ENCODE results near the gene EXOC3L1. TPM values are rescaled to one million over a fixed set of nuclear protein-coding genes. Genes with fewer than 3 reads are reported as not detected.

EXOC3L1 gene
- total and polyA plus RNA-seq, 2 of the 13 experiments (the other 11 are each of a cell fraction or from before 2014, with no cell fraction given) = 0.12 TPM; not detected in 1

DNA sequence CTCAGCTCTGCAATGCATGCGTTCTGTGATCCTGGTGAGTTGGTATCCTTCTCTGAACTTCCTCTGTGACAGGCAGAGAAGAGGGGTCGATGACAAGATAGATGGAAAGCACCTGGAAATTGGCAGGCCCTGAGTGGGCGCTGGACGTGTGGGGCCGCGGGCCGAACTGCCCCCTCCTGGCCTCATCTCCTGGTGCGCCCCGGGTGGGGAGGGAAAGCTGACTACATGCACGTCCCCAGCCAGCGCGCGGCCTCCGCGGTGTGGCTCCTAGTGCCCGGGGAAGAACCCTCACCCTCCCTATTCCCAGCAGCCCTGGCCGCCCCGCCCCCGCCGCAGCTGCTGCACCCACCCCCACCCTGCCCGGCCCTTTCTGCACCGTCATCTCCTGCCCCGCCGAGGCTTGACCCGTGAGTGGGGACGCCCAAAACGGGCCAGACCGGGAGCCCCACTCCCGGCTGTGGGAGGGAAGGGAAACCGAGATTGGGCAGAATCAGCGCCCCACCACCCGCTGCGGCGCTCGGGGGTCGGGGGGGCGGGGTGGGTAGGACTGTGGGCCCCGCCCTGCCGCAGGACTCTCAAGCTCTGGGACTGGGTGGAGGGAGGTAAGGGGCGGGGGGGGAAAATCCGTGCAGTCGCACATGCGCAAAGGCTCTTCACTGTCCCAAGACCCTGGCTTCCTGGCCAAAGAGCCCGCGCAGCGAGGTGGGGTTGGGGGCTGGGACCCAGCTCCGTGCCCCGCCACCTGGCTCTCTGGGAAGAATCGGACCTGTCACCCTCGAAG is 19.6 kb downstream of the EXOC3L1 start, which contains the start of gene NOL3 (continued):
- TF ChIP-seq, protein P1, sequence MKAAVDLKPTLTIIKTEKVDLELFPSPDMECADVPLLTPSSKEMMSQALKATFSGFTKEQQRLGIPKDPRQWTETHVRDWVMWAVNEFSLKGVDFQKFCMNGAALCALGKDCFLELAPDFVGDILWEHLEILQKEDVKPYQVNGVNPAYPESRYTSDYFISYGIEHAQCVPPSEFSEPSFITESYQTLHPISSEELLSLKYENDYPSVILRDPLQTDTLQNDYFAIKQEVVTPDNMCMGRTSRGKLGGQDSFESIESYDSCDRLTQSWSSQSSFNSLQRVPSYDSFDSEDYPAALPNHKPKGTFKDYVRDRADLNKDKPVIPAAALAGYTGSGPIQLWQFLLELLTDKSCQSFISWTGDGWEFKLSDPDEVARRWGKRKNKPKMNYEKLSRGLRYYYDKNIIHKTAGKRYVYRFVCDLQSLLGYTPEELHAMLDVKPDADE (CRISPR knock-in tag; IDR thresholded peaks at IDR 0.05) = no peak
- TF ChIP-seq RAD51 (IDR thresholded peaks at IDR 0.05; ENCODE audit: borderline replicate concordance) (no peak), FOXP1 (IDR thresholded peaks at IDR 0.05) (no peak), FOXP1 (CRISPR knock-in tag; IDR thresholded peaks at IDR 0.05) (no peak), ZNF496 (CRISPR knock-in tag; IDR thresholded peaks at IDR 0.05; ENCODE audit: insufficient replicate concordance) (no peak), ZNF652 (CRISPR knock-in tag; IDR thresholded peaks at IDR 0.05; ENCODE audit: borderline replicate concordance, low read depth) (0 out of 2 replicates have a peak, but pooled peaks have one; percentile 18), HOXA5 (CRISPR knock-in tag; IDR thresholded peaks at IDR 0.05) (no peak), BHLHE40 (IDR thresholded peaks at IDR 0.05; ENCODE audit: low read length) (no peak), HNRNPK (IDR thresholded peaks at IDR 0.05; ENCODE audit: low read depth, low read length, poor library complexity, severe bottlenecking) (peak; percentile 51), ZNF75D (CRISPR knock-in tag; IDR thresholded peaks at IDR 0.05; ENCODE audit: borderline replicate concordance) (no peak), DPF2 (CRISPR knock-in tag; IDR thresholded peaks at IDR 0.05; ENCODE audit: borderline replicate concordance, low read depth) (0 out of 2 replicates have a peak, but pooled peaks have one; percentile 17), FOSL2 (CRISPR knock-in tag; IDR thresholded peaks at IDR 0.05) (0 out of 2 replicates have a peak, but pooled peaks have one; percentile 4), SOX6 (IDR thresholded peaks at IDR 0.05) (no peak), SOX6 (CRISPR knock-in tag; IDR thresholded peaks at IDR 0.05) (peak; percentile 45; the same call in 1 of the 2 replicates), ARNT (IDR thresholded peaks at IDR 0.05) (no peak), MTF1 (CRISPR knock-in tag; IDR thresholded peaks at IDR 0.05) (no peak), ZNF446 (CRISPR knock-in tag; IDR thresholded peaks at IDR 0.05) (no peak; the same call in 1 of the 2 replicates), ZNF33B (CRISPR knock-in tag; IDR thresholded peaks at IDR 0.05) (0 out of 2 replicates have a peak, but pooled peaks have one; percentile 39), SNAPC2 (CRISPR knock-in tag; IDR thresholded peaks at IDR 0.05) (0 out of 2 replicates have a peak, but pooled peaks have one; percentile 19), ZNF629 (CRISPR knock-in tag; conservative IDR thresholded peaks at IDR 0.05) (no peak), SMARCE1 (IDR thresholded peaks at IDR 0.05; ENCODE audit: borderline replicate concordance) (no peak), ZBTB20 (CRISPR knock-in tag; IDR thresholded peaks at IDR 0.05; ENCODE audit: borderline replicate concordance, low read depth) (no peak; the same call in 1 of the 2 replicates), ZNF883 (CRISPR knock-in tag; IDR thresholded peaks at IDR 0.05; ENCODE audit: not compliant biosample characterization) (peak; percentile 25), FOXK1 (CRISPR knock-in tag; IDR thresholded peaks at IDR 0.05; ENCODE audit: borderline replicate concordance, low read depth) (0 out of 2 replicates have a peak, but pooled peaks have one; percentile 25)
- TF ChIP-seq, protein P2, sequence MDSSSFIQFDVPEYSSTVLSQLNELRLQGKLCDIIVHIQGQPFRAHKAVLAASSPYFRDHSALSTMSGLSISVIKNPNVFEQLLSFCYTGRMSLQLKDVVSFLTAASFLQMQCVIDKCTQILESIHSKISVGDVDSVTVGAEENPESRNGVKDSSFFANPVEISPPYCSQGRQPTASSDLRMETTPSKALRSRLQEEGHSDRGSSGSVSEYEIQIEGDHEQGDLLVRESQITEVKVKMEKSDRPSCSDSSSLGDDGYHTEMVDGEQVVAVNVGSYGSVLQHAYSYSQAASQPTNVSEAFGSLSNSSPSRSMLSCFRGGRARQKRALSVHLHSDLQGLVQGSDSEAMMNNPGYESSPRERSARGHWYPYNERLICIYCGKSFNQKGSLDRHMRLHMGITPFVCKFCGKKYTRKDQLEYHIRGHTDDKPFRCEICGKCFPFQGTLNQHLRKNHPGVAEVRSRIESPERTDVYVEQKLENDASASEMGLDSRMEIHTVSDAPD (CRISPR knock-in tag; IDR thresholded peaks at IDR 0.05) = no peak
- TF ChIP-seq, protein P3, sequence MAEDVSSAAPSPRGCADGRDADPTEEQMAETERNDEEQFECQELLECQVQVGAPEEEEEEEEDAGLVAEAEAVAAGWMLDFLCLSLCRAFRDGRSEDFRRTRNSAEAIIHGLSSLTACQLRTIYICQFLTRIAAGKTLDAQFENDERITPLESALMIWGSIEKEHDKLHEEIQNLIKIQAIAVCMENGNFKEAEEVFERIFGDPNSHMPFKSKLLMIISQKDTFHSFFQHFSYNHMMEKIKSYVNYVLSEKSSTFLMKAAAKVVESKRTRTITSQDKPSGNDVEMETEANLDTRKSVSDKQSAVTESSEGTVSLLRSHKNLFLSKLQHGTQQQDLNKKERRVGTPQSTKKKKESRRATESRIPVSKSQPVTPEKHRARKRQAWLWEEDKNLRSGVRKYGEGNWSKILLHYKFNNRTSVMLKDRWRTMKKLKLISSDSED (CRISPR knock-in tag; IDR thresholded peaks at IDR 0.05) = no peak

Measured in HepG2 (cell line).